Ascending aorta (tissue), 2 donors: ENCODE results near the gene HIPK2. TPM values are rescaled to one million over a fixed set of nuclear protein-coding genes. Genes with fewer than 3 reads are reported as not detected.
A peak's percentile ranks its signal among the peaks of the same experiment; 100 is the strongest.

Experiments
- DNase-seq, 2 donors: peaks; one replicate each; pipeline ENCODE4 v3.0.0-alpha.2; 2019; ENCODE audit warnings: low spot score in 2 of 2
- H3K27ac ChIP-seq, 2 donors: fragments of 200-600 bp; sonication (generic); one replicate each; pipeline ENCODE4 v1.5.1; 2016 to 2017; ENCODE audit warnings: mild to moderate bottlenecking in 1 of 2
- H3K27me3 ChIP-seq: fragments of 200-600 bp; sonication (generic); one replicate; pipeline ENCODE4 v1.5.1; 2017
- H3K36me3 ChIP-seq, 2 donors: fragments of 200-600 bp; sonication (generic); one replicate each; pipeline ENCODE4 v1.5.1; 2016
- H3K4me1 ChIP-seq, 2 donors: fragments of 200-600 bp; sonication (generic); one replicate each; pipeline ENCODE4 v1.5.1; 2016 to 2017; ENCODE audit warnings: mild to moderate bottlenecking in 1 of 2
- H3K4me3 ChIP-seq, 2 donors: fragments of 200-600 bp; sonication (generic); one replicate each; pipeline ENCODE4 v1.5.1; 2016 to 2017; ENCODE audit warnings: mild to moderate bottlenecking in 1 of 2
- H3K9me3 ChIP-seq, 2 donors: fragments of 200-600 bp; sonication (generic); one replicate each; pipeline ENCODE4 v1.5.1; 2016
- CTCF ChIP-seq, 3 experiments: fragments of 200-600 bp in 2 of 3; fragments of 450-650 bp in 1 of 3; sonication (generic) in 2 of 3; IDR thresholded peaks; one replicate each; pipeline ENCODE4 v1.5.1; 2016 to 2019; ENCODE audit warnings: antibody characterized with exemption in 3 of 3, mild to moderate bottlenecking in 1 of 3, moderate library complexity in 1 of 3
- intact Hi-C: fragments of 100-400 bp; cut with DNase I; formaldehyde crosslinking; loops from one replicate; pipeline ENCODE4 v1.15.1; 2023
- total RNA-seq: library from RNA; depleted of rRNA; stranded (reverse); fragments of >200 nt; gene quantifications from one replicate; pipeline ENCODE4 v1.1.0, GENCODE V29; 2016

The HIPK2 gene
- total RNA-seq, 1 donor from 2014 or later = 53.9 TPM

GRCh38 chr7:139523968-139524815 lies 253.6 kb downstream of the HIPK2 start:
- Histone ChIP-seq H3K4me3 (peak overlapping the region in 1 of 2 donors; percentile 30), H3K27ac (no peak overlapping the region), H3K27me3 (peaks cover 3% of the 10 kb centered on the region), H3K4me1 (no peaks in the 10 kb centered on the region), H3K9me3 (no peaks in the 10 kb centered on the region), H3K36me3 (no peaks in the 10 kb centered on the region)
- DNase-seq = no peak
- intact Hi-C loops = no loop called here
- TF ChIP-seq CTCF (IDR thresholded peaks at IDR 0.05) = no peak

- Histone ChIP-seq H3K27ac (no peak within 1 kb of the TSS), H3K9me3 (no peaks in the 10 kb centered on the region), H3K36me3 (no peaks in the 10 kb centered on the region), H3K4me1 (no peaks in the 10 kb centered on the region), H3K27me3 (peaks cover 3% of the 10 kb centered on the region), H3K4me3 (peak within 1 kb of the TSS; percentile 30 to 33)
- TF ChIP-seq CTCF (IDR thresholded peaks at IDR 0.05) = no peak
- DNase-seq = no peak
- intact Hi-C loops = no loop called here
Measured at GRCh38 chr7:139523199-139523941, 254.4 kb downstream of the HIPK2 start, which contains the start of gene CLEC2L. CLEC2L (plus strand) TSS chr7:139523685; CDS start chr7:139523928, 243 bp downstream.

- intact Hi-C loops = no loop called here
- H3K36me3 ChIP-seq = no peaks in the 10 kb centered on the region
- no peak overlapping the region for H3K4me3 ChIP-seq
- no peaks in the 10 kb centered on the region for H3K9me3 ChIP-seq
- DNase-seq = no peak
- no peak overlapping the region for H3K27ac ChIP-seq
- H3K27me3 ChIP-seq = peaks cover 3% of the 10 kb centered on the region
- no peaks in the 10 kb centered on the region for H3K4me1 ChIP-seq
- TF ChIP-seq CTCF (IDR thresholded peaks at IDR 0.05) = no peak
Measured at GRCh38 chr7:139522830-139523198, 255.0 kb downstream of the HIPK2 start.

GRCh38 chr7:139521439-139521838 lies 256.4 kb downstream of the HIPK2 start:
- Histone ChIP-seq H3K27ac (no peak overlapping the region), H3K9me3 (no peaks in the 10 kb centered on the region), H3K27me3 (peaks cover 3% of the 10 kb centered on the region), H3K4me3 (no peak overlapping the region), H3K4me1 (no peaks in the 10 kb centered on the region), H3K36me3 (no peaks in the 10 kb centered on the region)
- intact Hi-C loops = no loop called here
- DNase-seq = no peak
- TF ChIP-seq CTCF (IDR thresholded peaks at IDR 0.05) = no peak

GRCh38 chr7:139515266-139515665 lies 262.5 kb downstream of the HIPK2 start:
- H3K27ac ChIP-seq = no peak overlapping the region
- H3K36me3 ChIP-seq = no peaks in the 10 kb centered on the region
- no peaks in the 10 kb centered on the region for H3K9me3 ChIP-seq
- intact Hi-C loops = no loop called here
- no peak for DNase-seq
- H3K27me3 ChIP-seq = no peaks in the 10 kb centered on the region
- no peak overlapping the region for H3K4me3 ChIP-seq
- TF ChIP-seq CTCF (IDR thresholded peaks at IDR 0.05) = no peak
- no peaks in the 10 kb centered on the region for H3K4me1 ChIP-seq

Other genes with a start within 250 kb of the HIPK2 start
- 3.8 TPM for gene TBXAS1, start 51.3 kb upstream of the HIPK2 start, total RNA-seq